GM23248 (cell line): ENCODE results near the gene SAMD8.
"Not testable (repeated sequence)": the region's sequence is repeated elsewhere in the genome, so short reads cannot be mapped to it uniquely, and the experiment has no call there.

ENCODE experiments used
- EZH2 ChIP-seq: fragments of 200-600 bp; sonication (generic); IDR thresholded peaks from 2 replicates; pipeline ENCODE4 v1.6.1; 2018; ENCODE audit warnings: antibody characterized with exemption, mild to moderate bottlenecking; ENCODE audit not compliant: insufficient read depth, poor library complexity, severe bottlenecking
- EZH2phosphoT487 ChIP-seq: fragments of 200-600 bp; sonication (generic); IDR thresholded peaks from 2 replicates; pipeline ENCODE4 v1.6.1; 2018; ENCODE audit warnings: antibody characterized with exemption, moderate library complexity, mild to moderate bottlenecking, low read depth; ENCODE audit not compliant: insufficient read depth

DNA sequence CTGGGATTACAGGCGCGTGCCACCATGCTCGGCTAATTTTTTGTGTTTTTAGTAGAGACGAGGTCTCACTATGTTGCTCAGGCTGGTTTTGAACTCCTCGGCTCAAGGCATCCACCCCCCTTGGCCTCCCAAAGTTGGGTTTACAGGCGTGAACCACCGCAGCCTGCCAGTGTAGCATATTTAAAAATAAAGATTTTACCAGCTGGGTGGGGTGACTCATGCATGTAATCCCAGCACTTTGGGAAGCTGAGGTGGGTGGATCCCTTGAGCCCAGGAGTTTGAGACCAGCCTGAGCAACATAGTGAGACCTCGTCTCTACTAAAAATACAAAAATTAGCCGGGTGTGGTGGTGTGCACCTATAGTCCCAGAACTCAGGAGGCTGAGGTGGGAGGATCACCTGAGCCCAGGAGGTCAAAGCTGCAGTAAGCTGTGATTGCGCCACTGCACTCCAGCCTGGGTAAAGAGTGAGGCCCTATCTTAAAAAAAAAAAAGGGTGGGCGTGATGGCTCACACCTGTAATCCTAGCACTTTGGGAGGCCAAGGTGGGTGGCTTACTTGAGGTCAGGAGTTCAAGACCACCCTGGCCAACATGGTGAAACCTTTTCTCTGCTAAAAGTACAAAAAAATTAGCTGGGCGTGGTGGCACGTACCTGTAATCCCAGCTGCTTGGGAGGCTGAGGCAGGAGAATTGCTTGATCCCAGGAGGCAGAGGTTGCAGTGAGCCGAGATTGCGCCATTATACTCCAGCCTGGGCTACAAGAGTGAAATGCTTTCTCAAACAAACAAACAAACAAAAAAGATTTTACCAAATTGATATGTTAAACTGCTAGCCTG, 5.7 kb downstream of the SAMD8 start:
- not testable (repeated sequence) for TF ChIP-seq EZH2phosphoT487, EZH2
